ENCODE measurements around the gene HCN2. TPM values are rescaled to one million over a fixed set of nuclear protein-coding genes. Genes with fewer than 3 reads are reported as not detected.

HCN2 gene
- total RNA-seq, 5 donors from 2014 or later (not counting 1 experiment from before 2014, with no cell fraction given): 0.93 to 4.4 (median 3.6) TPM

DNA sequence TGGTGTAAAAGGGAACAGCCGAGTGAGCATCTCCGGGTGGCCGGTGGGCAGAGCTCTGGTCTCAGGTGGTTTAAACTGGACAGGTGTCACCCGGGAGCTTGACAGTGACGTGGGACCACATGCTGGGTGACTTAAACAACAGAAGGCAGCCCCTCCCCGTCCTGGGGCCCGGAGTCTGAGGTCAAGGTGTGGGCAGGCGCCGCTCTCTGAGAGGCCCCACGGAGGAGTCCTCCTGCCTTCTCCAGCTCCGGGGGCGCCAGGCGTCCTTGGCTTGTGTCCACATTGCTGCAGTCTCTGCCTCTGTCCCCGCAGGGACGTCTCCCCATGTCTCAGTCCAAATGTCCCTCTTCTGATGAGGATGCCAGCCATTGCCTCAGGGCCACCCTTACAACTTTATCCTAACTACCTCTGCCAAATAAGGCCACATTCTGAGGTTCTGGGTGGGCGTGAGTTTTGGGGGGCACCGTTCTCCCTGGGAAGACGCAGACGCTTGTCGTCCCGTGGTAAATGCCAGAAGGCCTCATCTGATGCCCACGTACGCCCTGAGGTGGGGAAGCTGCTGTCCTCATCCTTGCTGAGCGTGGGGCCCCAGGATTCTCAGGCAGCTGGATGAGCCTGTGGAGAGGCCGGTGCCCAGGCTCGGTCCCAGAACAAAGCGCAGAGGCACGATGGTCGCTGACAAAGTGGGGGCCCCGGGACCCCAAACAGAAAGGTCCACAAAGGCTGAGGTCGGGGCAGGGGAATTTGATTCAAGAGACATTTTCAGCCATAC, 32.9 kb upstream of the HCN2 start:
- H3K27me3 ChIP-seq (replicated peaks in 1 of 2; ENCODE audit: control insufficient read depth in 2 of 2, extremely low read depth in 1 of 2, insufficient read depth in 2 of 2, low read length in 1 of 2): no peaks in the 10 kb centered on the region
- Mint-ChIP-seq H3K4me1 (peaks cover 0 to under 1% (median 0%) of the 10 kb centered on the region in 3 donors), H3K27ac (no peak overlapping the region), H3K4me3 (no peak overlapping the region), H3K9me3 (no peaks in the 10 kb centered on the region), H3K36me3 (no peaks in the 10 kb centered on the region), H3K27me3 (no peaks in the 10 kb centered on the region)
- WGBS (ENCODE audit: insufficient coverage): 87% methylated on average over 31 of the region's 31 CpGs
- ATAC-seq (replicated peaks in 1 of 4) (no peak), DNase-seq (no peak)
- ChIA-PET CTCF (interaction anchor here in 1 of 2 donors (0.6 kb wide), 1 partner anchor 53 kb away, joined by 3 read pairs; no protein-coding TSS in a partner anchor), POLR2A (no interaction called here)
- no peaks in the 10 kb centered on the region for H3K9me3 ChIP-seq
- H3K4me3 ChIP-seq (ENCODE audit: control insufficient read depth in 1 of 2, extremely low read depth in 1 of 2, low read length in 1 of 2): no peak overlapping the region
- H3K4me1 ChIP-seq (ENCODE audit: control insufficient read depth in 1 of 2, extremely low read depth in 1 of 2, insufficient read depth in 2 of 2, low read length in 2 of 2): peaks cover 0 to 8% of the 10 kb centered on the region in 2 experiments
- H3K36me3 ChIP-seq (ENCODE audit: control insufficient read depth in 2 of 2, extremely low read depth in 1 of 2, insufficient read depth in 1 of 2, low read length in 1 of 2): no peaks in the 10 kb centered on the region
- no peak overlapping the region for H3K27ac ChIP-seq (ENCODE audit: low read length)

DNA sequence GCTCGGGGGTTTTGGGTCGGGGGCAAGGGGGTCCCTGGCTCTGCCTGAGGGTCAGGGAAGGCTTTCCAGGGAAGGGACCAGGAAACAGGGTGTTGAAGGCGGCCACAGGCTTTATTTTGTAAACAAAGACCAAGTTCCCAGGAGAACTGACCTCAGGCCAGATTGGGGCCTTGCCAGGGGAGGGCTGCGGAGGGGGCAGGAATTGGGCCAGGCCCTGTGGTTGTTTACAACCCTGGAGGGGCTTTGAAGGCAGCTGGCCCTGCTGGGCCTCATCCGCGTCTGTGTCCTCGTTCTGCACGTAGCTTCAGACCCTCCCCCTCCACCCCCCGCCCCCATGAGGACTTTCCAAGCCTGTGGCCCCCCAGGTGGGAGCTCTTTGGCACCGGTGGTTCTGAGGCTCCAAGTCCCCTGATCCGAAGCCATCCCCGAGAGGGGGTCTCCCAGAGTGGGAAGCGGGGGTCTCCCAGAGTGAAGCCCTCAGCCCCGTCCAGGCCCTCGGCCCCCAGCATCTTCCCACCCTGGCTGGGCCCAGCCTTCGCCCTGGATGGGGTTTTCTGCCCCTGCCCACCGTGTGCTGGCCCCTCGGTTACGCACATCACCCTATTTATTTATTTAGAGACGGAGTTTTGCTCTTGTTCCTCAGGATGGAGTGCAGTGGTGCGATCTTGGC, 30.8 kb upstream of the HCN2 start:
- ChIA-PET POLR2A (no interaction called here), CTCF (no interaction called here)
- DNase-seq (no peak), ATAC-seq (replicated peaks in 1 of 4) (no peak)
- H3K4me1 ChIP-seq (ENCODE audit: control insufficient read depth in 1 of 2, extremely low read depth in 1 of 2, insufficient read depth in 2 of 2, low read length in 2 of 2): peaks cover 0 to 8% of the 10 kb centered on the region in 2 experiments
- WGBS (ENCODE audit: insufficient coverage): 71% methylated on average over 9 of the region's 21 CpGs
- no peaks in the 10 kb centered on the region for H3K36me3 ChIP-seq (ENCODE audit: control insufficient read depth in 2 of 2, extremely low read depth in 1 of 2, insufficient read depth in 1 of 2, low read length in 1 of 2)
- no peak overlapping the region for H3K27ac ChIP-seq (ENCODE audit: low read length)
- H3K4me3 Mint-ChIP-seq: no peak overlapping the region
- no peaks in the 10 kb centered on the region for H3K27me3 Mint-ChIP-seq
- H3K36me3 Mint-ChIP-seq: no peaks in the 10 kb centered on the region
- H3K4me1 Mint-ChIP-seq: no peaks in the 10 kb centered on the region
- H3K27me3 ChIP-seq (replicated peaks in 1 of 2; ENCODE audit: control insufficient read depth in 2 of 2, extremely low read depth in 1 of 2, insufficient read depth in 2 of 2, low read length in 1 of 2): no peaks in the 10 kb centered on the region
- H3K4me3 ChIP-seq (ENCODE audit: control insufficient read depth in 1 of 2, extremely low read depth in 1 of 2, low read length in 1 of 2): no peak overlapping the region
- H3K9me3 Mint-ChIP-seq: no peaks in the 10 kb centered on the region
- H3K9me3 ChIP-seq: no peaks in the 10 kb centered on the region
- no peak overlapping the region for H3K27ac Mint-ChIP-seq

DNA sequence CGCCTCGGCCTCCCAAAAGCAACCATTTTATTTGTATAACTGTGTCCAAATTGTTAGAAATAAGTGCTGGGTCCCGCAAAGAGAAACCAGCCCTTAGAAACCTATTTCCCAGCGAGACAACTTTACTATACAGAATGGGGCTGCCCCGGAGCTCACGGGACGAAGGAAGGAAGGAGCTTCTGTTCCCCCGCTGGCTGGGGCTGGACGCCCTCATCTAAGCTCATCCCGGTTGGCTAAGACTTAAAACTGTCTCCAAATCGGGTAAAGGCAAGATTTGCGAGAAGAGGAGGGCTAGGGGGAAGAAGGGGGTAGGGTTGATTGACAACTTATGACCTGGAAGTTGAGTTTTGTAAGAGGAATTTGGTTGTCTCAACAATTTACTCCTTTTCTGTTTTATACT, 29.6 kb upstream of the HCN2 start:
- H3K27me3 Mint-ChIP-seq: no peaks in the 10 kb centered on the region
- H3K36me3 Mint-ChIP-seq: no peaks in the 10 kb centered on the region
- H3K36me3 ChIP-seq (ENCODE audit: control insufficient read depth in 2 of 2, extremely low read depth in 1 of 2, insufficient read depth in 1 of 2, low read length in 1 of 2): no peaks in the 10 kb centered on the region
- no peaks in the 10 kb centered on the region for H3K27me3 ChIP-seq (replicated peaks in 1 of 2; ENCODE audit: control insufficient read depth in 2 of 2, extremely low read depth in 1 of 2, insufficient read depth in 2 of 2, low read length in 1 of 2)
- H3K4me3 ChIP-seq (ENCODE audit: control insufficient read depth in 1 of 2, extremely low read depth in 1 of 2, low read length in 1 of 2): no peak overlapping the region
- H3K9me3 ChIP-seq: no peaks in the 10 kb centered on the region
- no peaks in the 10 kb centered on the region for H3K9me3 Mint-ChIP-seq
- DNase-seq (no peak), ATAC-seq (replicated peaks in 1 of 4) (no peak)
- peaks cover 0 to 8% of the 10 kb centered on the region in 2 experiments for H3K4me1 ChIP-seq (ENCODE audit: control insufficient read depth in 1 of 2, extremely low read depth in 1 of 2, insufficient read depth in 2 of 2, low read length in 2 of 2)
- no peak overlapping the region for H3K27ac Mint-ChIP-seq
- WGBS (ENCODE audit: insufficient coverage): no CpG with 5 or more reads among the region's 12 CpGs
- H3K4me1 Mint-ChIP-seq: no peaks in the 10 kb centered on the region
- H3K4me3 Mint-ChIP-seq: no peak overlapping the region
- POLR2A ChIA-PET: no interaction called here
- no peak overlapping the region for H3K27ac ChIP-seq (ENCODE audit: low read length)
- CTCF ChIA-PET: no interaction called here

DNA sequence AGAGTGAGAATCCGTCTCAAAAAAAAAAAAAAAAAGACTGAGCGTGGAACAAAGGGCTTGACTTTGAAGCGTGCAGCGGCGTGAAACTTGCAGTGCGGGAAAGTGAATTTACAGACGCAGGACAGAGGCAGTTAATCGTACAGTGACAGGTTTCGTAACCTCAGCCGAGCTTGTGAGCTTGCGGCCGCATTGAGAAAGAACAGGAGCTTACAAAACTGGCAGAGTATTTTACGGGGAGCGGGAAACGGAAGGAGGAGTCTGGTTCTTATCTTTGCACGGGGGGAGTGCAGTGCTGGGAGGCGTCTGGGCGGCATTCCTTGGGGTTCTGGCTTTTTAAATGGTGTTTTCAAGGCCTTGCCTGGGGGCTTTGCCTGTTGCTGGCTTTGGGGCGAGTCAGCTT, 23.3 kb upstream of the HCN2 start:
- Histone ChIP-seq H3K4me3 (ENCODE audit: control insufficient read depth in 1 of 2, extremely low read depth in 1 of 2, low read length in 1 of 2) (no peak overlapping the region), H3K27me3 (replicated peaks in 1 of 2; ENCODE audit: control insufficient read depth in 2 of 2, extremely low read depth in 1 of 2, insufficient read depth in 2 of 2, low read length in 1 of 2) (no peaks in the 10 kb centered on the region), H3K4me1 (ENCODE audit: control insufficient read depth in 1 of 2, extremely low read depth in 1 of 2, insufficient read depth in 2 of 2, low read length in 2 of 2) (peaks cover 4 to 10% of the 10 kb centered on the region in 2 experiments), H3K36me3 (ENCODE audit: control insufficient read depth in 2 of 2, extremely low read depth in 1 of 2, insufficient read depth in 1 of 2, low read length in 1 of 2) (no peaks in the 10 kb centered on the region), H3K27ac (ENCODE audit: low read length) (no peak overlapping the region), H3K9me3 (no peaks in the 10 kb centered on the region)
- 94% methylated on average over 12 of the region's 19 CpGs for WGBS (ENCODE audit: insufficient coverage)
- Mint-ChIP-seq H3K36me3 (no peaks in the 10 kb centered on the region), H3K9me3 (no peaks in the 10 kb centered on the region), H3K27me3 (no peaks in the 10 kb centered on the region), H3K4me1 (peaks cover 7 to 11% (median 11%) of the 10 kb centered on the region in 3 donors), H3K4me3 (no peak overlapping the region), H3K27ac (no peak overlapping the region)
- DNase-seq (peak in 1 of 35 experiments; percentile 7), ATAC-seq (replicated peaks in 1 of 4) (no peak)
- POLR2A ChIA-PET: no interaction called here
- CTCF ChIA-PET: interaction anchor here in 1 of 2 donors (0.6 kb wide), 1 partner anchor 88 kb away, joined by 8 read pairs; no protein-coding TSS in a partner anchor

DNA sequence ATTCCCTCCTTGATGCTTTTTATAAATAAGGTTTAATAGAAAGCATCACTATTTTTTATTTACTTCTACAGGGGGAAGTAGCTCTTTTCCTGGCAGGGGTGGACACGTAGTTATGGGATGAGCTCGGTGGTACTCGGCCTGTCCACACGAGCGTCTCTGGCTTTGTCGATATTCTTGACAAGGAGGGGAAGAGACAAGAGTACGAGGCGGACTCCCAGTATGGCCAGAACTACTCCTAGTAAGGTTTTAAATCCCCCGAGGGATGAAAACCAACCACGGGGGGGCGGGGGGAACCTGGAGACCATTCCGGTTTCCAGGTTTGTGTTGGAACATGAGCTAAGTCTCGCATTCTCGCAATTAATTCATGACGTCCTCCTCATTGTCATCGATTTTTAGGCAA, 22.8 kb upstream of the HCN2 start:
- no peaks in the 10 kb centered on the region for H3K36me3 ChIP-seq (ENCODE audit: control insufficient read depth in 2 of 2, extremely low read depth in 1 of 2, insufficient read depth in 1 of 2, low read length in 1 of 2)
- no peaks in the 10 kb centered on the region for H3K27me3 ChIP-seq (replicated peaks in 1 of 2; ENCODE audit: control insufficient read depth in 2 of 2, extremely low read depth in 1 of 2, insufficient read depth in 2 of 2, low read length in 1 of 2)
- H3K4me1 ChIP-seq (ENCODE audit: control insufficient read depth in 1 of 2, extremely low read depth in 1 of 2, insufficient read depth in 2 of 2, low read length in 2 of 2): peaks cover 4 to 14% of the 10 kb centered on the region in 2 experiments
- Mint-ChIP-seq H3K9me3 (no peaks in the 10 kb centered on the region), H3K36me3 (no peaks in the 10 kb centered on the region), H3K4me1 (peaks cover 10 to 14% (median 11%) of the 10 kb centered on the region in 3 donors), H3K27me3 (no peaks in the 10 kb centered on the region), H3K4me3 (no peak overlapping the region), H3K27ac (no peak overlapping the region)
- ATAC-seq (replicated peaks in 1 of 4) (no peak), DNase-seq (no peak)
- CTCF ChIA-PET: interaction anchor here in 1 of 2 donors (0.6 kb wide), 1 partner anchor 88 kb away, joined by 8 read pairs; no protein-coding TSS in a partner anchor
- POLR2A ChIA-PET: no interaction called here
- no peak overlapping the region for H3K4me3 ChIP-seq (ENCODE audit: control insufficient read depth in 1 of 2, extremely low read depth in 1 of 2, low read length in 1 of 2)
- WGBS (ENCODE audit: insufficient coverage): 96% methylated on average over 11 of the region's 16 CpGs
- H3K27ac ChIP-seq (ENCODE audit: low read length): no peak overlapping the region
- no peaks in the 10 kb centered on the region for H3K9me3 ChIP-seq

DNA sequence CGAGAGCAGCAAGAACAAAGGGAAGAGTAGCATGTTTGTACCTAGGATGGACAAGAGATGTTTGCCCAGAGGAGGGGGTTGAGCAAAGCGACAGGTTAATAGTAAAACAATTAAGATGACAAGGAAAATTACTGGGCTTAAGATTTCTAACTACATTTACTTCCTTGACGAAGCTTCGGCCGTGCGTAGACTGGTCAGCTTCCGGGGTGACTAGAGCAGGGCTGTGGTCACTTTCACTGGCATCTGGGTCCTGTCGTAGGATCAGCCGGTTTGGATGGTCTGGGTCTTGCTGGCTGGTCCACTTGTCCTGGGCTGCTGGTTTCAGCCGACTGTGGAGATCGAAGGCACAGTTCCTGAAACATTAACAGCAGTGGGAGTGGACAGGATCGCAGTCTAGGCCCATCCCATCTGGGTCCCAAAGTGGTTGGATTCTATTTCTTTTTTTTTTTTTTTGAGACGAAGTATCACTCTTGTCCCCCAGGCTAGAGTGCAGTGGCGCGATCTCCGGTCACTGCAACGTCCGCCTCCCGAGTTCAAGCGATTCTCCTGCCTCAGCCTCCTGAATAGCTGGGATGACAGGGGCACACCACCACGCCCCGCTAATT, 22.3 kb upstream of the HCN2 start:
- Mint-ChIP-seq H3K27ac (no peak overlapping the region), H3K4me1 (peaks cover 11 to 16% (median 15%) of the 10 kb centered on the region in 3 donors), H3K27me3 (no peaks in the 10 kb centered on the region), H3K36me3 (no peaks in the 10 kb centered on the region), H3K4me3 (no peak overlapping the region), H3K9me3 (no peaks in the 10 kb centered on the region)
- ChIA-PET CTCF (no interaction called here), POLR2A (no interaction called here)
- 96% methylated on average over 16 of the region's 22 CpGs for WGBS (ENCODE audit: insufficient coverage)
- no peaks in the 10 kb centered on the region for H3K9me3 ChIP-seq
- H3K36me3 ChIP-seq (ENCODE audit: control insufficient read depth in 2 of 2, extremely low read depth in 1 of 2, insufficient read depth in 1 of 2, low read length in 1 of 2): no peaks in the 10 kb centered on the region
- DNase-seq (no peak), ATAC-seq (replicated peaks in 1 of 4) (no peak)
- no peak overlapping the region for H3K27ac ChIP-seq (ENCODE audit: low read length)
- H3K4me3 ChIP-seq (ENCODE audit: control insufficient read depth in 1 of 2, extremely low read depth in 1 of 2, low read length in 1 of 2): no peak overlapping the region
- H3K4me1 ChIP-seq (ENCODE audit: control insufficient read depth in 1 of 2, extremely low read depth in 1 of 2, insufficient read depth in 2 of 2, low read length in 2 of 2): peaks cover 4 to 14% of the 10 kb centered on the region in 2 experiments
- H3K27me3 ChIP-seq (replicated peaks in 1 of 2; ENCODE audit: control insufficient read depth in 2 of 2, extremely low read depth in 1 of 2, insufficient read depth in 2 of 2, low read length in 1 of 2): no peaks in the 10 kb centered on the region
